ENCODE results near the gene RPN1. TPM values are rescaled to one million over a fixed set of nuclear protein-coding genes. Genes with fewer than 3 reads are reported as not detected.

RPN1 gene
- total RNA-seq, 1 donor from 2014 or later: 119 TPM

- ATAC-seq (no peak), DNase-seq (ENCODE audit: missing footprints) (no peak)
- intact Hi-C loops (cut with DNase I): loop anchor here (2.0 to 5.0 kb wide), 2 partner anchors 64 to 230 kb away; no protein-coding TSS in a partner anchor
Observed at GRCh38 chr3:128617270-128617556, 33.4 kb downstream of the RPN1 start.

DNA sequence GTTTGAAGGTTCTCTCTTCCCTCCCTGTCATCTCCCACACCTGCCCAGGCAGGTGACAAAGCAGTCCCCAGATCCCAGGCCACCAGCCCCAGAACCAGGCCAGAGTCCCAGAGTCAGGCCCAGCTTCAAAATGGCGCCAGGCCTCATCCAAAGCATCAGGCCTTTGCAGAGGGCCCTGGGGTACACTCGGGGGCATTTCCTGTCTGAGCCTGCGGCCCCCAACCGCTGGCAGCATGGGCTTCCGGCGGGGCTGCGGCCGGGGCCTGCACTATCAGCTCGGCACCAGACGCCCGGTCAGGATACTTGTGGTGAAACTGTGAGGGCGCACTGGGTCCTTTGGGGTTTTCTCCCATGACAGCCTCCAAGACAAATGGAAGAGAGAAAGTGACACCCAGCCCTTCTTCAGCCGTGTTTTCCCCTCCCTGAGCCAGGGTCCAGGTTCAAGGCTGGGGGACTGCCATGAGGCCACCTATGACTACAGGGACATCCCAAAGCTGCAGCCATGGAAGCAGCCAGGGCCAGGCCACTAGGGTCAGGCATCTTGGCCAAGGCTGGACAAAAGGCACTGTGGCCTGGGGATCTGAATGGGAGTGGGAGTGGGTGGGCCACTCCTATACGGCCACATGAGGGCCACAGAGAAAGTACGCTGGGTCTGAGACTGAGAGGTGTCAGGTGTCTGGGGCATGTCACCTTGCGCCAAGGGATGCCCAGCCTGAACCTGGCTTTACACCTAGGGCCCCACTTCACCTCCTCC, 33.9 kb downstream of the RPN1 start:
- intact Hi-C loops (cut with DNase I): loop anchor here (2.0 to 5.0 kb wide), 2 partner anchors 64 to 231 kb away; no protein-coding TSS in a partner anchor
- DNase-seq (ENCODE audit: missing footprints): no peak

GRCh38 chr3:128614076-128614475, 36.5 kb downstream of the RPN1 start:
- intact Hi-C loops (cut with DNase I): no loop called here
- DNase-seq (ENCODE audit: missing footprints) (no peak), ATAC-seq (no peak)

More for the DNA sequence above, 33.9 kb downstream of the RPN1 start:
- ATAC-seq: no peak

DNA sequence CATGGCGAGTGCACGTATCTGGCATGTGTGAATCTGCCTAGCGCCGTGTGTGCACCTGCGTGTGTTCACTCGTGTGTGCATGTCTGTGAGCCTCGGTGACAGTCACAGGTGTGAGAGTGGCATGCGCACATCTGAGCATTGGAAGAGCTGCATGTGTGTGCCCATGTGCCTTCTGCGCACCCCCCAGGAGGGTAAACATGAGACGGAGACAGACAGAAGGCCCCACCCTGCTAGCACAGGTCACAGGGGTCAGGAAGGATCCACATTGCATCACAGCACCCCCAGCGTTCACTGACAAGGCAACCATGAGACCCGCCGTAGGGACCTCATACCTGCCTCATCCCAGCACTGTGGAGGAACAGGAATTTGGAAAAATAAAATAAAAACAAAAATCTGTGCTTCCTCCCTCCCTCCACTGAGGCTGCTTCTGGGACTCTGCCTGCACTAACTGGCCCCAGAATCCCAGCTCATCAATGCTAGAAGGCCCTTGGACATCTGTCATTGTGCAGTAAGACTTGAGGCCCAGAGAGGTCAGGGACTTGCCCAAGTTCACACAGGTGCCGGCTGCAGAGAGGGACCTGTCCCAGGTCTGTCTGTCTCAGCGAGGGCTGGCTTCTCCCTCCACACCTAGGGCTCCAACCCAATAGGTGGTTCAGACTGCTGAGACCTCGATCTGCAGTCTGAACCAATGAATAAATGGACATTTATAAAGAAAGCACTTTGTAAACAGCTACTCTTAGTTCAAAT, 37.4 kb downstream of the RPN1 start:
- intact Hi-C loops (cut with DNase I): no loop called here
- no peak for DNase-seq (ENCODE audit: missing footprints)
- ATAC-seq: no peak

DNA sequence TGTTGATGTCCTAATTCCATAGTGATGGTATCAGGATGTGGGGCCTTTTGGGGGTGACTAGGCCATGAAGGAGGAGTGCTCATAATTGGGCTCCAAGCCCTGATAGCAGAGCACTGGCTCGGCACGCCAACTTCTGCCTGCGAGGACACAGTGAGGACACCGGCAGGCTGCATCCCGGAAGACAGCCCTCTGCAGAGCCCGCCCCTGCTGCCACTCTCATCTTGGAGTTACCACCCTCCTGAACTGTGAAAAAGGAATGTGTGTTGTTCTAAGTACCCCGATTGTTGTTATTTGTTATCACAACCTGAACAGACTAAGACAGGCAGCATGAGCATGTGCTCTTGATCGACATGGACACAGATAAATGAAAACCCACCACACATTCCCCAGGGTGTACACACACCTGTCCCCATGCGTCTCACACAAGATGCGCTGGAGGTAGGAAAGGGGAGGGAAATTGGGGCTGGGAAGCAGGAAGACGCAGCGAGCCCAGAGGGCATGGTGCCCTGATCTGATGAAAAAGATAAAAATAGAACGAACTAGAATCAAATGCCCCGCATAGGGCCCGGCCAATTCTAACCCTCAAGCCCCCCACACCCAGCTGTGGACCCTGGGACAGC, 40.1 kb downstream of the RPN1 start:
- intact Hi-C loops (cut with DNase I): no loop called here
- ATAC-seq: no peak
- DNase-seq (ENCODE audit: missing footprints): no peak

GRCh38 chr3:128609294-128609693, 41.3 kb downstream of the RPN1 start:
- intact Hi-C loops (cut with DNase I): loop anchor here (2.0 to 5.0 kb wide), 3 partner anchors 182 to 532 kb away; no protein-coding TSS in a partner anchor
- DNase-seq (ENCODE audit: missing footprints) (no peak), ATAC-seq (no peak)

GRCh38 chr3:128607710-128608048, 42.9 kb downstream of the RPN1 start:
- intact Hi-C loops (cut with DNase I): loop anchor here (2.0 to 5.0 kb wide), 3 partner anchors 181 to 530 kb away; no protein-coding TSS in a partner anchor
- ATAC-seq (peak; percentile 35), DNase-seq (ENCODE audit: missing footprints) (no peak)

GRCh38 chr3:128606094-128606493, 44.5 kb downstream of the RPN1 start:
- intact Hi-C loops (cut with DNase I): loop anchor here (5.0 kb wide), 2 partner anchors 434 to 529 kb away; no protein-coding TSS in a partner anchor
- ATAC-seq: no peak
- no peak for DNase-seq (ENCODE audit: missing footprints)

DNA sequence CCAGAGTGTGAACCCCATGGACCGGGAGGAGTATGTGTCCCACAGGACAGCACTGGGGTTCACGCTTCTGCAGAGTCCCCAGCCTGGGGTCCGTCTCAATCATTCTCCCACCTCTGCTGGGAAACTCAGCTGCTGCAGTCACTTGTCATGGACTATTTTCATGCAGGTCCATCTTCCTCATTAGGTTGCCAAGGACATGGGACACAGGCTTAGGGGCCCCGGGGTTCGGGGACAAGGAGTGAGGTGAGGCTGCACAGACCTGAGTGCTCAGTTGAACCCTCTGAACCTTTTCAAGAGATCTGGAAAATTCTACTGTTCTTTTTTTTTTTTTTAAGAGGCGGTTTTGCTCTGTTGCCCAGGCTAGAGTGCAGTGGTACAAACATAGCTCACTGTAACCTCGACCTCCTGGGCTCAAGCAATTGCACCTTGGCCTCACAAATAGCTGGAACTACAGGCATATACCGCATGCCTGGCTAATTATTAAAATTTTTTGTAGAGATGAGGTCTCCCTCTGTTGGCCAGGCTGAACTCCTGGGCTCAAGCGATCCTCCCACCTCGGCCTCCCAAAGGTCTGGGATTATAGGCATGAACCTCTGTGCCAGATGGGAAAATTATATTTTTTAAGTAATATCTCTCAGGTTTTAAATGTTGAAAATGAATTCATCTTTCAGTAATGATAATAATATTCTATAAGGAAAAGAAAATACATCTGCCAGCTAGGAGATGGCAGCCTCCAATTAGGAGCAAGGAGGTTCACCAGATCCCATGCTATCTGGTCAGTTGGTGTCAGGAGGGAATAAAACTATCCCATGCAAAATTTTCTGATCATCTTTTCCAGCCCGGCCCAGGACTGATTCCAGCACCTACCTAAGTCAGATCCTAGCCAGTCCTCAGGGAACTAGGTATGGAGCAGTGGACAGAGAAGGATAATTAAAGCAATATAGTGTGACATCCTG, 45.2 kb downstream of the RPN1 start:
- ATAC-seq: no peak
- no peak for DNase-seq (ENCODE audit: missing footprints)
- intact Hi-C loops (cut with DNase I): loop anchor here (5.0 kb wide), 2 partner anchors 433 to 528 kb away; no protein-coding TSS in a partner anchor

DNA sequence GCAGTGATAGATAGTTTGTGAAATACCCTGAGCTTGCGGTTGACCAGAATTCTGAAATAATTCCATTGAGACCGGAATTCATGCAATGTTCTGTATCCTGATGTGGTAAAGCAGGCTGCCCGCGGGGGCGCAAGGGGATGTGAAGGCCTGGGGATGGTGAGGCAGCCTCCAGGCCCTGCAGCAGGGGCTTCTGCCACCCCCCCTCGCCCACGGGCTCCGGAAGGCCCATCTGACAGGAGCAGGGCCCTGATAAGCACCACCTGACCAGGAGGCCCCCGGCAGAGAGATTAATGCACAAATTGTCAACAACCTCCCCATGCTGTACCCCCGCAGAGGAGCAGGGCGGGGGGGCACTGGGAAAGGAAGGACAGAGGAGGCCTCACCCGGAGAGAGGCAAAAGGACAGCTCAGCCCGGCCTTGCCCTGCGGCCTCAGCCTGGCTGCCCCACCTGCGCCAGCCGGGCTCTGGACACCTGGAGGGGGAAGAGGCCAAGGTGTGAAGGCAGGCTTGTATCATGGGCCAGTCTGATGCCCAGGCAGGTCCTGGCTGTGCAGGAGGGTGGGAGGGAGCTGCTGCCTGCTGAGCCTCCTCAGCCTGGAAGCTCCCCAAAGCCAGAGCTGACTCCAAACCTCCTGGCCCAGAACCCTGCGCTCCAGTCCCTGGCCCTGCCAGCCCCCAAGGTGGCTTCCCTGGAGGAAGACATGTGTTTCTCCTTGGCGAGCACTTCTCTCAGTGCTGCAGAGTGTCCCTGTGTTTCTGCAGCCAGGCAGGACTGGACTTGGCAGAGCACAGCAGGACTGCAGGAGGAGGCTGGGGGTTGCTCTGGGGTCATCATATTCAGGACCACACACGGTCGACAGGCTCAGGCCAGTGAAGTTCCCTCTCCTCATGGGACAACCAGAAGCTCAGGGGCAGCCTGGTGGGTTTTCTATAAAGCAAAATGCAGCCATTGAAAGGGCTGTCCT, 46.5 kb downstream of the RPN1 start:
- intact Hi-C loops (cut with DNase I): no loop called here
- ATAC-seq: no peak
- DNase-seq (ENCODE audit: missing footprints): no peak

- intact Hi-C loops (cut with DNase I): no loop called here
- DNase-seq (ENCODE audit: missing footprints) (no peak), ATAC-seq (no peak)
Observed at GRCh38 chr3:128603313-128603712, 47.3 kb downstream of the RPN1 start.

DNA sequence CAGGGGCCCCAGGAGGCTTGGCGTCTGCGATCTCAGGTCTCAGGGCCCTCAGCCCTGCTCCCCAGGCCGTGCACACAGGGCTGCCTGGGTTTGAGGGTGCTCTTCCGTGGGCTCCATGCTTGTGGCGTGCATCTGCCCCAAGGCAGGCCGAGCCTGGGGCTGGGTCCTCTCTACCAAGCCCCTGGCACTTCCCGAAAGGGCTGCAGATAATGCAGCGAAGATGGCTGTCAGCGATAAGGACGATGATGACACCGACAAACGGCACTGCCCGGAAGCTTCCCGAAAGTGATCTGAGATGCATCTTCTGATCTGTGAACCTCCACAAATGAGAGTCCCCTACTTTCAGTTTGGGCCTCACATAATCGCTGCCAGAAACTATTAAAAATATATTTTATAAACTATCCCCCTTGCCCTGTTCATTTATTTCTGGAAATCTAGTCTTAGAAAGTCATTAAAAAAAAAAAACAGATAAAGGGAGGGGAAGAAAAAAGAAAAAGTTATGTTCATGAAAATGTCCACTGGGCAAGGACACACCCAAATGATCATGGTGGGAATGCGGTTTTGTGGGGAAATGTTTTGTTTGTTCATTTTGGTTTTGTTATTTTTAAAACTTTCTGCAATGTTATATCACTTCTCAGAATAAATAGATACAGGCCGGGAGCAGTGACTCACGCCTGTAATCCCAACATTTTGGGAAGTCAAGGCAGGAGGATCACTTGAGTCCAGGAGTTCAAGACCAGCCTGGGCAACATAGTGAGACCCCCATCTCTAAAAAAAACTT, 51.5 kb downstream of the RPN1 start:
- DNase-seq (ENCODE audit: missing footprints): no peak
- no peak for ATAC-seq
- intact Hi-C loops (cut with DNase I): no loop called here

DNA sequence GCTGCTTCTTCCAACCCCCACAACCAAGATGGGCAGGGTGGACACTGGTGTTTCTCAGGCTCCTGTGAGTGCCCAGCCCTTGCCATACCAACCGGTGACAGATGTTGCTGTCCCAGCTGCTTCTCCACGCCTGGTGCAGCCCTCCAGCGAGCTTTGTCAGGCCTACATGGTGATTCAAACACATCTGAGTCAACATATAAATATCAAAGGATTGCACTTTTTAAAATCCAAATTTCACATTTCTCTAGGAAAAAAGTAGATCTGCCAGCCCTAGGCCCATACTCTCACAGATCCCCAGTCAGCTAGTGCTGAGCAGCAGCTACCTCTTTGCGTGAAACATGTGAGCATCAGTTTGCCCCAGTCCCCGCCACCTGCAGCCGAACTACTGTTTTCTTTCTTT, 52.7 kb downstream of the RPN1 start:
- DNase-seq (ENCODE audit: missing footprints): no peak
- intact Hi-C loops (cut with DNase I): no loop called here
- no peak for ATAC-seq

GRCh38 chr3:128592864-128593263, 57.8 kb downstream of the RPN1 start:
- ATAC-seq (no peak), DNase-seq (ENCODE audit: missing footprints) (no peak)
- intact Hi-C loops (cut with DNase I): no loop called here

- ATAC-seq (no peak), DNase-seq (ENCODE audit: missing footprints) (no peak)
- intact Hi-C loops (cut with DNase I): no loop called here
Observed at GRCh38 chr3:128591738-128592426, 58.7 kb downstream of the RPN1 start.

DNA sequence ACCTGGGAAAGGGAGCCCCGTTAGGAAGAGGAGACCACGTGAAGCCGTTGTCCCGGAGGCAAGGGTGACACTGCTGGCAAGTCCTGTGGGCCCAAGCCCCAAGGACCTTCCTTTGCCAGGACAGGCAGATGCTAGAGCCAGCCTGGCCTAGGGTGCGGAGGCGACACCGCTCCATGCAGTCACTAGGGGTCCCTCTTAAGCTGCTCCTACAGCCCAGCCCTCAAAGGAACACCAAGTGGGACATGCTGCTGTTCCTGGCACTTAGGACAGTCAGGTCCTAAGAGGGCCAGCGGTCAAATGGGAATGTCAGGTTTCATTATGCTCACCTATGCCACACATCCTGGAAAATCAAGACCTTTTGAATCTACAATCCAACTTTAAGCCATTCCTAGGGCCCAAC, 59.7 kb downstream of the RPN1 start:
- ATAC-seq (no peak), DNase-seq (ENCODE audit: missing footprints) (no peak)
- intact Hi-C loops (cut with DNase I): no loop called here

Data from Right ventricle myocardium inferior (tissue), 1 donor.